ENCODE data around the gene GALNT14.

- TF ChIP-seq CTCF (IDR thresholded peaks at IDR 0.05) (no peak), ZFX (IDR thresholded peaks at IDR 0.05; ENCODE audit: borderline replicate concordance) (no peak)
Measured at GRCh38 chr2:30994227-30995056, 143.8 kb downstream of the GALNT14 start.

All from 22Rv1 (cell line).